Measurements from ENCODE around the gene SCUBE2. TPM values are rescaled to one million over a fixed set of nuclear protein-coding genes. Genes with fewer than 3 reads are reported as not detected.

SCUBE2 gene
- total and polyA plus RNA-seq, 4 donors: 0.14 to 1.4 (median 0.42) TPM; not detected in 1

GRCh38 chr11:9002920-9003572 lies 88.4 kb downstream of the SCUBE2 start:
- Histone ChIP-seq H3K36me3 (ENCODE audit: control insufficient read depth in 4 of 4, insufficient read depth in 3 of 4, low read depth in 1 of 4, low read length in 3 of 4) (no peaks in the 10 kb centered on the region), H3K27ac (ENCODE audit: low read depth in 1 of 2, low read length in 2 of 2) (no peak overlapping the region), H3K4me1 (ENCODE audit: control insufficient read depth in 4 of 4, insufficient read depth in 4 of 4, low read length in 3 of 4) (peaks cover 7 to 14% (median 10%) of the 10 kb centered on the region in 4 donors), H3K9me3 (ENCODE audit: control insufficient read depth in 4 of 4, low read length in 3 of 4) (no peaks in the 10 kb centered on the region), H3K4me3 (ENCODE audit: low read depth in 1 of 3, low read length in 3 of 3) (peak overlapping the region in 2 of 3 donors; percentile 21 to 46), H3K27me3 (ENCODE audit: control insufficient read depth in 4 of 4, insufficient read depth in 4 of 4, low read length in 3 of 4) (peaks cover 0 to 10% (median 5%) of the 10 kb centered on the region in 4 donors), H3K9ac (ENCODE audit: low read depth in 1 of 2, low read length in 2 of 2) (no peak overlapping the region)
- 11% methylated on average over 8 of the region's 8 CpGs for WGBS
- DNase-seq (ENCODE audit: low spot score): no peak
- TF ChIP-seq ATF3 (IDR thresholded peaks at IDR 0.05) (no peak), EGR1 (IDR thresholded peaks at IDR 0.05; ENCODE audit: low read depth in 2 of 2) (no peak), RAD21 (IDR thresholded peaks at IDR 0.05) (no peak), FOXA1 (IDR thresholded peaks at IDR 0.05) (no peak), ZBTB33 (IDR thresholded peaks at IDR 0.05) (no peak), NR2F2 (IDR thresholded peaks at IDR 0.05) (no peak), YY1 (IDR thresholded peaks at IDR 0.05) (no peak), HNF4G (IDR thresholded peaks at IDR 0.05) (no peak), GABPA (IDR thresholded peaks at IDR 0.05 in 1 of 2, conservative IDR thresholded peaks at IDR 0.05 in 1 of 2) (no peak), JUND (IDR thresholded peaks at IDR 0.05) (no peak)
- TF ChIP-seq, protein P1, sequence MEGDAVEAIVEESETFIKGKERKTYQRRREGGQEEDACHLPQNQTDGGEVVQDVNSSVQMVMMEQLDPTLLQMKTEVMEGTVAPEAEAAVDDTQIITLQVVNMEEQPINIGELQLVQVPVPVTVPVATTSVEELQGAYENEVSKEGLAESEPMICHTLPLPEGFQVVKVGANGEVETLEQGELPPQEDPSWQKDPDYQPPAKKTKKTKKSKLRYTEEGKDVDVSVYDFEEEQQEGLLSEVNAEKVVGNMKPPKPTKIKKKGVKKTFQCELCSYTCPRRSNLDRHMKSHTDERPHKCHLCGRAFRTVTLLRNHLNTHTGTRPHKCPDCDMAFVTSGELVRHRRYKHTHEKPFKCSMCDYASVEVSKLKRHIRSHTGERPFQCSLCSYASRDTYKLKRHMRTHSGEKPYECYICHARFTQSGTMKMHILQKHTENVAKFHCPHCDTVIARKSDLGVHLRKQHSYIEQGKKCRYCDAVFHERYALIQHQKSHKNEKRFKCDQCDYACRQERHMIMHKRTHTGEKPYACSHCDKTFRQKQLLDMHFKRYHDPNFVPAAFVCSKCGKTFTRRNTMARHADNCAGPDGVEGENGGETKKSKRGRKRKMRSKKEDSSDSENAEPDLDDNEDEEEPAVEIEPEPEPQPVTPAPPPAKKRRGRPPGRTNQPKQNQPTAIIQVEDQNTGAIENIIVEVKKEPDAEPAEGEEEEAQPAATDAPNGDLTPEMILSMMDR (IDR thresholded peaks at IDR 0.05; ENCODE audit: low read depth, low read length, missing input control): no peak

GRCh38 chr11:9001736-9002135 lies 89.7 kb downstream of the SCUBE2 start:
- no peak for TF ChIP-seq REST (IDR thresholded peaks at IDR 0.05)
- no peak for TF ChIP-seq YY1 (IDR thresholded peaks at IDR 0.05)
- no peak for TF ChIP-seq ATF3 (IDR thresholded peaks at IDR 0.05)
- TF ChIP-seq MAX (IDR thresholded peaks at IDR 0.05): no peak

More at GRCh38 chr11:9001736-9002135, 89.7 kb downstream of the SCUBE2 start:
- H3K36me3 ChIP-seq (ENCODE audit: control insufficient read depth in 4 of 4, insufficient read depth in 3 of 4, low read depth in 1 of 4, low read length in 3 of 4): no peaks in the 10 kb centered on the region
- no peak for DNase-seq (ENCODE audit: low spot score)
- H3K4me3 ChIP-seq (ENCODE audit: low read depth in 1 of 3, low read length in 3 of 3): no peak overlapping the region
- H3K4me1 ChIP-seq (ENCODE audit: control insufficient read depth in 4 of 4, insufficient read depth in 4 of 4, low read length in 3 of 4): peaks cover 7 to 14% (median 10%) of the 10 kb centered on the region in 4 donors
- no peaks in the 10 kb centered on the region for H3K9me3 ChIP-seq (ENCODE audit: control insufficient read depth in 4 of 4, low read length in 3 of 4)
- H3K27ac ChIP-seq (ENCODE audit: low read depth in 1 of 2, low read length in 2 of 2): no peak overlapping the region
- H3K27me3 ChIP-seq (ENCODE audit: control insufficient read depth in 4 of 4, insufficient read depth in 4 of 4, low read length in 3 of 4): peaks cover 0 to 10% (median 5%) of the 10 kb centered on the region in 4 donors
- H3K9ac ChIP-seq (ENCODE audit: low read depth in 1 of 2, low read length in 2 of 2): no peak overlapping the region
- WGBS: 74% methylated on average over 6 of the region's 6 CpGs
